GM18499 (cell line): ENCODE results near the gene CRNKL1.

Experiments
- ATAC-seq: cut with Tn5 transposase; IDR thresholded peaks from one replicate; pipeline ENCODE4 v1.9.1; 2021; ENCODE audit warnings: moderate number of reproducible peaks; ENCODE audit not compliant: insufficient read depth, unreplicated experiment

Gene CRNKL1

GRCh38 chr20:19986419-19986818, 65.8 kb downstream of the CRNKL1 start:
- no peak for ATAC-seq
